Subcutaneous abdominal adipose tissue (tissue), 5 donors: ENCODE measurements around the gene C11orf58.

ENCODE experiments used
- H3K27ac ChIP-seq: one replicate; pipeline ENCODE4 v1.7.0; 2013; ENCODE audit warnings: low read depth, mild to moderate bottlenecking, inconsistent platforms, low read length, moderate library complexity
- H3K27me3 ChIP-seq, 5 donors: one replicate each; pipeline ENCODE4 v1.7.0; 2013; ENCODE audit warnings: low read length in 5 of 5, inconsistent platforms in 1 of 5; ENCODE audit not compliant: control insufficient read depth in 5 of 5, insufficient read depth in 4 of 5
- H3K36me3 ChIP-seq, 5 donors: one replicate each; pipeline ENCODE4 v1.7.0; 2013; ENCODE audit warnings: low read length in 5 of 5; ENCODE audit not compliant: control insufficient read depth in 5 of 5, insufficient read depth in 5 of 5
- H3K4me1 ChIP-seq, 5 donors: one replicate each; pipeline ENCODE4 v1.7.0; 2013; ENCODE audit warnings: low read length in 5 of 5, mild to moderate bottlenecking in 3 of 5, moderate library complexity in 1 of 5; ENCODE audit not compliant: control insufficient read depth in 5 of 5, insufficient read depth in 5 of 5
- H3K4me3 ChIP-seq, 5 donors: one replicate each; pipeline ENCODE4 v1.7.0; 2013; ENCODE audit warnings: low read length in 5 of 5, low read depth in 1 of 5
- H3K9ac ChIP-seq, 5 donors: one replicate each; pipeline ENCODE4 v1.7.0; 2013; ENCODE audit warnings: low read length in 5 of 5, mild to moderate bottlenecking in 4 of 5, moderate library complexity in 3 of 5
- H3K9me3 ChIP-seq, 5 donors: one replicate each; pipeline ENCODE4 v1.7.0; 2013; ENCODE audit warnings: low read length in 5 of 5; ENCODE audit not compliant: control insufficient read depth in 5 of 5
- donor health status: healthy.
- donor health status: healthy.
- donor health status: healthy.
- donor health status: healthy.
- donor health status: healthy.

The C11orf58 gene

DNA sequence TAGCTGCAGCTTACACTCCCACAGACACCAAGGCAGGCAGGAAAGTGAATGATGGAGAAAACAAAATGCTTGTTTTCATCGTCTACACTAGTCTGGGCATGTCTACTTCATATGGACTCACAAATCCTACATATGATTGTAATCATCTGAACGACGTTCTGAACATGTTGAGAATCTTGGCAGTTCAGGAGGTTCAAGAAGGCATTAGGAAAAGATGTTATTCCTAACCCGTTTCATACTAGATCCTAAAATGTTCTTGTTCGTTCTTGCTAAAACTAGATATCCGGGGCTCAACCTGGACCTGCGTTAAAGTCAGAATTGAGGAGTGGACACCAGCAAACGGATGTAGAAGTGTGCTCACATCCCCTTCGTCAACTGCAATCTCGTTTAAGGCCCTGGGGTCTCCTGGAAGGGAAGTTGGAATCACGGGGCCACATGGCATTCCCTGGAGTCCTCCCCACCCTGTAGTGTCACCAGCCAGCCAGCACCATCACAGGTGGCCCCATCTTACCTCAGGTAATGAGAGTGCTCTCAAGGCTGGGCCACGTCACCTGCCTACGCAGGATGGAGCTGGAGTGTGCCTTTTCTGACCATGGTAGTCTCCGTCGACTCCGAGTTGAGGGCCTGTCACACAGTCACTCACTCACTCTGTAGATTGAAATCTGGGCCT is 37.3 kb downstream of the C11orf58 start:
- peaks cover 0 to 6% (median 0%) of the 10 kb centered on the region in 5 donors for H3K36me3 ChIP-seq
- no peak overlapping the region for H3K4me3 ChIP-seq
- H3K27ac ChIP-seq = no peak overlapping the region
- H3K9ac ChIP-seq = no peak overlapping the region
- peaks cover 0 to 8% (median 0%) of the 10 kb centered on the region in 5 donors for H3K4me1 ChIP-seq
- H3K27me3 ChIP-seq = no peaks in the 10 kb centered on the region
- no peaks in the 10 kb centered on the region for H3K9me3 ChIP-seq

- Histone ChIP-seq H3K4me1 (peaks cover 0 to 8% (median 0%) of the 10 kb centered on the region in 5 donors), H3K4me3 (no peak overlapping the region), H3K27me3 (no peaks in the 10 kb centered on the region), H3K27ac (no peak overlapping the region), H3K9ac (peak overlapping the region in 1 of 5 donors; percentile 26), H3K9me3 (no peaks in the 10 kb centered on the region), H3K36me3 (peaks cover 0 to 6% (median 0%) of the 10 kb centered on the region in 5 donors)
Observed at GRCh38 chr11:16776711-16777612, 38.5 kb downstream of the C11orf58 start.

GRCh38 chr11:16777613-16777975 is 39.1 kb downstream of the C11orf58 start:
- Histone ChIP-seq H3K27me3 (no peaks in the 10 kb centered on the region), H3K4me3 (no peak overlapping the region), H3K9ac (no peak overlapping the region), H3K4me1 (peaks cover 0 to 8% (median 0%) of the 10 kb centered on the region in 5 donors), H3K9me3 (no peaks in the 10 kb centered on the region), H3K27ac (no peak overlapping the region), H3K36me3 (peaks cover 0 to 10% (median 2%) of the 10 kb centered on the region in 5 donors)

- Histone ChIP-seq H3K4me1 (peaks cover 0 to 8% (median 0%) of the 10 kb centered on the region in 5 donors), H3K9me3 (no peaks in the 10 kb centered on the region), H3K27me3 (no peaks in the 10 kb centered on the region), H3K27ac (no peak overlapping the region), H3K36me3 (peaks cover 0 to 10% (median 3%) of the 10 kb centered on the region in 5 donors), H3K4me3 (no peak overlapping the region), H3K9ac (no peak overlapping the region)
Observed at GRCh38 chr11:16778286-16778685, 39.8 kb downstream of the C11orf58 start.

- Histone ChIP-seq H3K36me3 (peaks cover 0 to 10% (median 3%) of the 10 kb centered on the region in 5 donors), H3K9me3 (no peaks in the 10 kb centered on the region), H3K9ac (no peak overlapping the region), H3K4me1 (peaks cover 0 to 8% (median 0%) of the 10 kb centered on the region in 5 donors), H3K4me3 (no peak overlapping the region), H3K27ac (no peak overlapping the region), H3K27me3 (no peaks in the 10 kb centered on the region)
Observed at GRCh38 chr11:16778876-16779275, 40.4 kb downstream of the C11orf58 start.

GRCh38 chr11:16779436-16779835 is 41.0 kb downstream of the C11orf58 start:
- Histone ChIP-seq H3K9me3 (no peaks in the 10 kb centered on the region), H3K36me3 (peaks cover 0 to 10% (median 3%) of the 10 kb centered on the region in 5 donors), H3K27me3 (no peaks in the 10 kb centered on the region), H3K4me1 (peaks cover 0 to 8% (median 0%) of the 10 kb centered on the region in 5 donors), H3K27ac (no peak overlapping the region), H3K4me3 (no peak overlapping the region), H3K9ac (no peak overlapping the region)

- H3K4me3 ChIP-seq = no peak overlapping the region
- no peaks in the 10 kb centered on the region for H3K9me3 ChIP-seq
- H3K27me3 ChIP-seq = no peaks in the 10 kb centered on the region
- no peak overlapping the region for H3K27ac ChIP-seq
- H3K9ac ChIP-seq = no peak overlapping the region
- peaks cover 0 to 10% (median 3%) of the 10 kb centered on the region in 5 donors for H3K36me3 ChIP-seq
- H3K4me1 ChIP-seq = peaks cover 0 to 11% (median 0%) of the 10 kb centered on the region in 5 donors
Observed at GRCh38 chr11:16780146-16780545, 41.7 kb downstream of the C11orf58 start.

- H3K27me3 ChIP-seq = no peaks in the 10 kb centered on the region
- H3K4me3 ChIP-seq = no peak overlapping the region
- peaks cover 0 to 19% (median 6%) of the 10 kb centered on the region in 5 donors for H3K4me1 ChIP-seq
- H3K9me3 ChIP-seq = no peaks in the 10 kb centered on the region
- no peak overlapping the region for H3K27ac ChIP-seq
- peaks cover 0 to 10% (median 3%) of the 10 kb centered on the region in 5 donors for H3K36me3 ChIP-seq
- no peak overlapping the region for H3K9ac ChIP-seq
Observed at GRCh38 chr11:16780698-16781550, 42.5 kb downstream of the C11orf58 start.

DNA sequence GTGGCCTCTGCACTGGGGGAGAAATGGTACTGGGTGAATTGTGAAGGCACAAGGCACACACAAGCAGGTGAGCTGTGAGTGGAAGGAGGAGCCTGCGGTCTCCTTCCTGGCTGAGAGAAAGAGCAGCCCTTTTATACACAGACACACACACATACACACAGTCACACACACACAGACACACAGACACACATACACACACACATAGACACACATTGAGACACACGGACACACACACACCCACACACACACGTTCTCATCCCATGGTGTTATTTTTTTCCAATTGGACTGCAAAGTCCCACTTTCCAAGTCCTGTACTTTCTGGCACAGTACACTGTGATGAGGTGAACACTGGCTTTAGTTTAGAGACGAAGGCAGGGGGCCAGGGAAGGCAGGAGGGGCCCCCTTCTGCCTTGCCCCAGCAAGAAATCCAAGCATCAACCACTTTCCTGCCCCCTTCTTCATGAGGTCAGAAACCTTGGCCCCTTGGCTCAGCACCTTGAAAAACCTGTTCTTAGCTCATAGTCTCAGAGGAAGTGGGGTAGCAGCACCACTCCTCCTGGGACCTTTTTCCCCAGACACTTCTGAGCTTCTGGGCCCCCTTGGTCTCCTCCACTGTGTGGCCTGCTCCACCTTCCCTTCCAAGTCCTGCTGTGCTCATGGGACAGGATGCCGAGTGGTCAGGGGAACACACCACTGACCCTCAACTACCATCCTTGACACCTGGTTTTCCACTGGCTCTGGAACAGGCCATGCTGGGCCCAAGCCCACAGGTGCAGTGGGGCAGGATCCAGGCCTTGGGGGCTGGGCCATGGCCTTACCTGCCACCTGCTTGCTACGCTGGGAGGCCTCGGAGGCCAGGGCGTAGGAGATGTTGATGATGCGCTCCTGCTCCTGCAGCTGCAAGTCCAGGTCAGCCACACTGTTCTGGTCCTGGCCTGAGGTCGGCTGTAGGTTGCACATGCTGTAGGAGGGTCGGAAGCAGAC is 43.8 kb downstream of the C11orf58 start:
- H3K4me3 ChIP-seq = no peak overlapping the region
- H3K36me3 ChIP-seq = peaks cover 0 to 10% (median 3%) of the 10 kb centered on the region in 5 donors
- H3K4me1 ChIP-seq = peaks cover 2 to 27% (median 15%) of the 10 kb centered on the region in 5 donors
- no peaks in the 10 kb centered on the region for H3K27me3 ChIP-seq
- no peak overlapping the region for H3K27ac ChIP-seq
- H3K9me3 ChIP-seq = no peaks in the 10 kb centered on the region
- H3K9ac ChIP-seq = no peak overlapping the region
